NCI-H345 (cell line): ENCODE data around the gene TTYH3.
"Not testable (repeated sequence)": the region's sequence is repeated elsewhere in the genome, so short reads cannot be mapped to it uniquely, and the experiment has no call there.

Experiments used
- DNase-seq: peaks from one replicate; lab custom pipeline; 2025; lab: John Stamatoyannopoulos, UW

TTYH3 gene, protein sequence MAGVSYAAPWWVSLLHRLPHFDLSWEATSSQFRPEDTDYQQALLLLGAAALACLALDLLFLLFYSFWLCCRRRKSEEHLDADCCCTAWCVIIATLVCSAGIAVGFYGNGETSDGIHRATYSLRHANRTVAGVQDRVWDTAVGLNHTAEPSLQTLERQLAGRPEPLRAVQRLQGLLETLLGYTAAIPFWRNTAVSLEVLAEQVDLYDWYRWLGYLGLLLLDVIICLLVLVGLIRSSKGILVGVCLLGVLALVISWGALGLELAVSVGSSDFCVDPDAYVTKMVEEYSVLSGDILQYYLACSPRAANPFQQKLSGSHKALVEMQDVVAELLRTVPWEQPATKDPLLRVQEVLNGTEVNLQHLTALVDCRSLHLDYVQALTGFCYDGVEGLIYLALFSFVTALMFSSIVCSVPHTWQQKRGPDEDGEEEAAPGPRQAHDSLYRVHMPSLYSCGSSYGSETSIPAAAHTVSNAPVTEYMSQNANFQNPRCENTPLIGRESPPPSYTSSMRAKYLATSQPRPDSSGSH

DNA sequence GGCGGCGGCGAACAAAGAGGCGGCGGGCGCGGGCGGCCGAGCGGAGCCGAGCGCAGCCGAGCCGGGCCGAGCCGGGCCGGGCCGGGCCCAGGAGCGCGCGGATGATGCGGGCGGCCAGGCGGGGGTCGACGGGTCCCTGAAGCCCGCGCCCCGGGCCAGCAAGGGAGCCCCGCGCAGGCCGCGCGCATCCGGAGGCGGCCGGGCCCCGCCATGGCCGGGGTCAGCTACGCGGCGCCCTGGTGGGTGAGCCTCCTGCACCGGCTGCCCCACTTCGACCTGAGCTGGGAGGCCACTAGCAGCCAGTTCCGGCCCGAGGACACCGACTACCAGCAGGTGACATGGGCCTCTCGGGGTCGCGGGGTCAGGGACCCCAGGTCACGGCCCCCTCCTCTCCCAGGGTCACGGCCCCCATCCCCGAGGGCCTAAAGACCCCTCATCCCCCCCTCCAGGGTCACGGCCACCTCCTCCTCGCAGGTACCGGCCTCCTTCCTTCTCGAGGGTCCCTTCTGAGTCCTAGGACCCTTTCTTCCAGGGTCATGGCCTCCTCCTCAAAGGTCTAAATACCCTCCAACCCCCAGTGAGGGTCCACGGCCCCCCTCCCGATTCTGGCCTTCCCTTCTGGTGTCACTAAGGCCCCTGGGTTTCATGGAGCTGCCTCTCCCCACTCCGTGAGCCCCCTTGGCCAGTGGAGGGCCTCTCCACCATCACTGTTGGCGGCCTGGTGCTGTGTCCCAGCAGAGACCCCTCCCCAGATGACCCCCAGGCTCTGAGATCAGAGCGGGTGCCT, at the start of gene TTYH3:
TSS of gene TTYH3 (plus strand) at position 41 of the 787 bp plus-strand sequence. CDS start at position 211, 170 bp downstream.
- no peak for DNase-seq

DNA sequence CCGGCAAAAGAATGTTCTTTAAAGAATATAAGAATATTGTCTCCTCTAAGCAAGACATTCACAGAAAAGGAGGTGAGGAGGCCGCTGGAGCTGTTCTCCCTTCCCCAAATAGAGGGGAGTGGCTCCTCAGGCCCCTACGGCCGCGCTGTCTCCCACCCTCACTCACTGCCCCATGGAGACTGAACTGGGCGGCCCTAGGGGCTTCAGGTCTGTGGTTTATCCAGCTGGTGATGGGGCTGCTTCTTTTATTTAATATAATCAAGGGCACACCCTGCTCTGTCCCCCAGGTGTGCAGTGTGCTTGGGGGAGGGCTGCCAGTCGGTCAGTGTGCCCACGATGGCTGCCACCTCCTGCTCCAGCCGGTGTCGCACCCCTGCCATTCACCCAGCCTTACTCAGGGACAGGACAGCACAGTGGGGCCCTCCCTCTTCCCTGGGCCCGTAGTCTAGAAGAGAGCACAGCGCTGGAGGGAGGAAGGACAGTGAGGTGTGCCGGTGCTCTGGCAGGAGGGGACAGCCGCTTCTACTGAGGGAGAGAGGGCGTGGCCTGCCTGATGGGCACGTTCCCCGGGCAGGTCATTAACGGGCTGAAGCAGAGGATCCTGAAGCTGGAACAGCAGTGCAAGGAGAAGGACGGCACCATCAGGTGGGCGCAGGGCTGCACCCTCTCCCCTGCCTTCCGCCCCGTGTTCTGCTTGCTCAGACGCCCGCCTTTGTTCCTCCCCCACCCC, 49.6 kb upstream of the TTYH3 start:
- no peak for DNase-seq

DNA sequence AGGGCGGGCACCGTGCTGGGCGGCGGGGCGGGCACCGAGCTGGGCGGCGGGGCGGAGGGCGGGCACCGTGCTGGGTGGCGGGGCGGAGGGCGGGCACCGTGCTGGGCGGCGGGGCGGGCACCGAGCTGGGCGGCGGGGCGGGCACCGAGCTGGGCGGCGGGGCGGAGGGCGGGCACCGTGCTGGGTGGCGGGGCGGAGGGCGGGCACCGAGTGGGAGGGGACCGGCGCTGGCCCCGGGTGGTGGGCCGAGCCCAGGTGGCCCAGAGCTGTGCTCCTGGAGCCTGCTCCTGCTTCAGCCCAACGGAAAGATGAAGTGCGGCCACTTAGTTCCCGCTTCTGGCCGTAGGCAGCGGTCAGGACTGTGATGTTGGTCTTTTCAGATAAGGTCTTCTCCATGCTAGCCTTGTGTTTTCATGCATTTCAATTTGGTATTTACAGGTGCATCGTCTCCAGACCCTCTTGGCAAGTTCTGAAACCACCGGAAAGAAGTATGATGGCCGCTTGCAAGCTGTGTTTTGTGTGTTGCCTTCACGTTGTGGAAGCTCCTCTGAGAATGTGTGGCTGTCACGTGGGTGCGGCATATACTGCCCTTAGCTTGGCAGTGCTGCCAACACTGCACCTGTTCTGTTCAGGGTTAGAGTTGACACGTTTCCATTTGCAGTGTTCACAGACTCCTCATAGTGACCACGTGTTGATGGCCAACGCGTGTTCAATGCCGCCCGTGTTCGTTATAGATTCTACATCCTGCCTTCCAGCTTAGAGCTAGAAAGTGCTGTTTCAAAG, 47.8 kb upstream of the TTYH3 start:
- DNase-seq = no peak

DNA sequence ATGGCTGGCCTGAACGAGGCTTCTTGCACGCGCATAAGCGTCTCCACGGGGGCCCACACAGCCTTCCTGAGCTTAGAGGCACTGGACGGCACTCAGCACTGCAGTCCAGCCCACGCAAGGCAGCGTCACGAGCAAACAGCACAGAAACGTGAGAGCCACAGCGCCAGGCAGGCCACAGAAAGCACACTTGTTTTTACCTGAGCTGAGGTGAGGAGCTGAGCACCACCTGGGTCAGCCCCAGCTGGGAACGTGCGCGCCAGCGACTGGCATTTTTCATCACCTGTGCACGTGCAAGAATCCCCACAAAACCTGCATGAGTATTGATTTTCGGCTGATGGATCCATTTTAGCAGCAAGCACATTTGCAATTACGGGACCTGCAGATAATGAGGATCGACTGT, 46.3 kb upstream of the TTYH3 start:
- DNase-seq = no peak

DNA sequence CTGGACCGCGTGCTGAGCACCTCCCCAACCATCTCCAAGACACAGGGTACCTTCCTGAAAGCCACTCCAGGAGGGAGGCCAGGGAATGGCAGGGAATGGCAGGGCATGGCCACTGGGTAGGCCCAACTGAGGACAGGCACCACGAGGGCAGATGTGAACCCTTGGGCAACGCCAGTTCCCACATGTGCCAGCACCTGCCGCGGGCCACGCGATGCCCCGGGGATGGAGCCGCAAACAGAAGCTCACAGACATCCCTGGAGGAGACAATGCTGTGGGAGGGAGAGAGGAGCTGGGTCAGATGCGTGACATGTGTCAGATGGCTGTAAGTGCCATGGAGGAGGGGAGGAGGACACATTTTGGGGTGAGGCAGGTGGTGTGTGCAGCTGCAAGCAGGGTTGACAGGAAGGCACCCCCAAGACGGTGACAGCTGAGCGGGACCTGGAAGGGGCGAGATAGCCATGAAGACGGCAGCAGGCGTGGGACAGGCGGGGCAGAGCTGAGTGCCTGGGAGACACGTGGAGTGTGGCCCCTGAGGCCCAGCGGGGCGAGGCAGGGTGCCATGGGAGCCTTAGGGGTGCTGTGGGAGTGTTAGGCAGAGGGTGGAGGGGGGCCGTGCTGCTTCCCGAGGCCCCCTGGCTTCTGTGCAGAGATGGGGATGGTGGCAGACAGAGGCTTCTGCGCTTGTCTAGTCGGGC, 45.3 kb upstream of the TTYH3 start:
- no peak for DNase-seq

DNA sequence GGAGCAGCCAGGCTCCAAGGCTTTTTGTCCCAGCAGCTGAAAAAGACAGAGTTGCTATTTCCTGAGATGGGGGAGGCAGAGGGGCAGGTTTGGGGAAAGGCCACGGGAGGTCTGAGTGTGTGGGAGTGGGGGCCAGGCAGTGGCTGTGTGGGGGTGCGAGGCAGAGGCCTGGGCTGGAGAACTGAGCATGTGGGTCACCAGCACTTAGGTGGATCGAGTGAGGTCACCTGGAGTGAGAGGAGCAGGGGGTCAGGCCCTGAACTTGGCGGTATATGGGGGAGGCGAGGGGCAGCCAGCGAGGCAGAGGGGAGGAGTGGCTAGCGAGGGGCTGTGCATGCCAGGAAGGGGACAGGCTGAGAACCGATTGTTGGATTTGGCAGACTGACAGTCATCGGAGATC, 44.7 kb upstream of the TTYH3 start:
- DNase-seq = no peak

DNA sequence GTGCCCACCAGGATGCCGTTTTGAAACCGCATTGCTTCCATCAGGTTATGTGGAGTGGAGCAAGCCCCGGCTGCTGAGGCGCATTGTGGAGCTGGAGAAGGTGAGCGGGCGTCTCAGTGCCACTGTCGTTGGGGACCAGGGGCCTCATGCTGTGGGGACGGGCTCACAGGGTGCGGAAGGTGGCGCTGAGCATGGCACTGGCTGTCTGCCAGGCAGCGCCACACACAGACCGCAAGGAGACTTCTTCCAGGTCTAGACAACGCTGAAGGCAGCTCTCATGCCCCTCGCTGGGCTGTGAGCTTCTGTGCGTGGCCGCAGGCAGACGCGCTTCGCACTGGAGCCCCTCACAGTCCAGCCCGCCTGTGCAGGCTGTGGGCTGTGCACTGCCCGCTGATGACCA, 44.0 kb upstream of the TTYH3 start:
- DNase-seq = no peak

DNA sequence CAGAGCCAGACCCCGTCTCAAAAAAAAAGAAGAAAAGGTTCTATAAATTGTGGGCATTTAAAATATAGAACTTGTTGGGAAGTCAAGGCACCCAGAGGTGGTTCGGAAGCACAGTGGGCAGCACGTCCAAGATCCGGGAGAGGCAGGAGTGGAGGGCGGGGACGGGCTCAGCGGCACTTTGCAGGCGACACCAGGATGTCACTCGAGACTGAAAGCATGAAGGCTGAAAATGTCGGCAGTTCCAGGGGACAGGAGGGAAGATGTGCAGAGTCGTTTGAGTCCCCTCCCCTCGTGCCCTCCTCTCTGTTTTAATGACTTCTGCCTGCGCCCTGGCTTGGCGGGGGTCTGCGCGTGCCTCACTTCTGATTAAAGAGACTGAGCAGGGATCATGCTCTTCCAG, 42.4 kb upstream of the TTYH3 start:
- DNase-seq = no peak

DNA sequence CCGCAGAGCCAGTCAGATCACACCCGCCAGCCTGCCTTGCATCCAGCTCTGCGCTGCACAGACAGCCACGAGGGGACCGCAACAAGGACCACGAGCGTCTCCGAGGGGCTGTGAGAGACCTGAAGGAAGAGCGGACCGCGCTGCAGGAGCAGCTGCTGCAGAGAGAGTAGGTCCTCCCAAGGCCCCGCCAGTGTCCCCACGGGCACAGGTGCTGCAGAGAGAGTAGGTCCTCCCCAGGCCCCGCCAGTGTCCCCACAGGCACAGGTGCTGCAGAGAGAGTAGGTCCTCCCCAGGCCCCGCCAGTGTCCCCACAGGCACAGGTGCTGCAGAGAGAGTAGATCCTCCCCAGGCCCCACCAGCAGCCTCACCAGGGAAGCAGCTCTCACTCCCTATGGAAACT, 41.8 kb upstream of the TTYH3 start:
- DNase-seq = not testable (repeated sequence)

DNA sequence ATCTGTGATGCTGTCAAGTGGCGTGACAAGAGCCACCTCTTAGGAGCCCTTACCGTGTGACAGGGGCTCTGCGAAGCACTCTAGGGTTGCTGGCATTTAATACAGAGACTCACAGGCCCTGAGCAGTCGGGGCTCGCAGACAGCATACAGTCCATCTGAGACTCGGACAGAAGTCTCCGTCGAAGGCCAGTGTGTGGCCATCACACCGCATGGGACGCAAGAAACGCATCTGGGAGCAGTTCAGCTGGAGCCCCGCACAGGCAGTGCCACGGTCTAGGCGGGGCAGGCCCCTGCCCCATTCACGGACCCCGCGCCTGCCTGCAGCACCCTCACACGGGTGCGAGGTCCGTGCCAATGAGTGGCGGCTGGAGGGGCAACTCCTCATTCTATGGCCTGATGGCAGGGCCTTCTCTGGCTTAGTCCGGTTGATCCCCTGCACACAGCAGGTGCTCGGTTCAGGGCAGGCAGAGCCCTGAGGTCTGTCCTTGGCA, 39.4 kb upstream of the TTYH3 start:
- no peak for DNase-seq

DNA sequence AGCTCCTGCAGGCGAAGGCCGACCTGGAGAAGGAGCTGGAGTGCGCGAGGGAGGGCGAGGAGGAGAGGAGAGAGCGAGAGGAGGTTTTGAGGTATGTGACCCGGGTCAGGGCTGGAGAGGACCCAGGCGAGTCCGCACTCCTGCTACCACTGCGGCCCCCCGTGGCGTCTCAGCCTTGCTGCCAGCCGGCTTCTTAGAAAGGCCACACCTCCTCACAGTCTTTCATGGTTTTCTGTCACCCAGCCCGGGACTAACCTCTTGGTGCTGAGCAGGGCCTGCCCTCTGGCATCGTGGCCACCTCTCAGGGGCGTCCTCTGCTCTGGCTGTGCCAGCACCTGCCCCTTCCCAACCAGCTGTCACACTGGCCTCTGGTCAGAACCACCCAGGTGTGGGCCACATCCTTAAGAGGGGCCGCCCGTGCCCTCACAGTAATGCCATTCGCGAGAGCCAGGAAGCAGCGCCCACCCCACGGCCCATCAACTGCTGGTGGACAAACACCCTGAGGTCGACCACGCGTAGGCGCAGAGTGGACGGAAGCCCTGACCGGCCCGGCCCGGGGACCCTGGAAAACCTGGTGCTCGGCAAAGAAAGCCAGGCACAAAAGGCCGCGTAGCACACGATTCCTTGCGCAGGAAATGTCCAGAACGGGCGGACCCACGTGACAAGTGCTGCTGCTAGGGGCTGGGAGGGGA, 38.6 kb upstream of the TTYH3 start:
- no peak for DNase-seq

DNA sequence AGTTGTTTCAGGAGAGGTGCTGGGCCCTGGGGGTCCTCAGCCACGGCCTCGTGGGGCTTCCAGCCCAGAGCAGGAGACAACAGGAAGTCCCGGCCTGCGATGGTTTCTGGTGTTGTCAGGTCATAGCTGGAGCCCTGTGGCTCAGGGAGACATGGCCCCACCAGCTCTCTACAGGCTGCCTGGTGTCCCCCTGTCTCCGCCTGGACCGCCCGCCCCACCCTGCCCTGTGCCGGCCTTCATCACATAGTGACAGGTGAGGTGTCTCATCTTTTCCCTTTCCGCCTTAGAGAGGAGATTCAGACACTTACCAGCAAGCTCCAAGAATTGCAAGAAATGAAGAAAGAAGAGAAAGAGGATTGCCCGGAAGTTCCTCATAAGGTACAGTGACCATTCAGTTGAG, 37.2 kb upstream of the TTYH3 start:
- no peak for DNase-seq

DNA sequence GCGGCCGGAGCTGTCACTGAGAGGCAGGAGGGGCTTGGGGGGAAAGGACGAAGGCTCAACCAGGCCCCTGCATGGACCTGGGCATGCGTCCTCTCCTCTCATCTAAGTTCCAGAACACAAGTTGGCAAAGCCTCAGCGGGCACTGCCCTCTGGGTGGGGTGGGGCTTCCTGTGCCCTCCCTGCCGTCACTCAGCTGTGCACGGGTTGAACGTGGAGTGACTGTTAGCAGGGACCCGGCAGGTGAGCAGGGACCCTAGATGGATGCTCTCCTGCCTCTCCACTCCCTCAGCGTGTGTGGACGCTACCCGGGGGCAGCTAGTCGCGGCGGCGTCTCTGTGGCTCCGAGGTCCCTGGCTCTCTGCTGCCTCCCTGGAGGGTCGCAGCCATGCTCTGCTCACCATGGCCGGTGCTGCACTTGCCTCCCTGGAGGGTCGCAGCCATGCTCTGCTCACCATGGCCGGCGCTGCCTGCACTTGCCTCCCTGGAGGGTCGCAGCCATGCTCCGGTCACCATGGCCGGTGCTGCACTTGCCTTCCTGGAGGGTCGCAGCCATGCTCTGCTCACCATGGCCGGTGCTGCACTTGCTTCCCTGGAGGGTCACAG, 36.4 kb upstream of the TTYH3 start:
- DNase-seq = no peak

DNA sequence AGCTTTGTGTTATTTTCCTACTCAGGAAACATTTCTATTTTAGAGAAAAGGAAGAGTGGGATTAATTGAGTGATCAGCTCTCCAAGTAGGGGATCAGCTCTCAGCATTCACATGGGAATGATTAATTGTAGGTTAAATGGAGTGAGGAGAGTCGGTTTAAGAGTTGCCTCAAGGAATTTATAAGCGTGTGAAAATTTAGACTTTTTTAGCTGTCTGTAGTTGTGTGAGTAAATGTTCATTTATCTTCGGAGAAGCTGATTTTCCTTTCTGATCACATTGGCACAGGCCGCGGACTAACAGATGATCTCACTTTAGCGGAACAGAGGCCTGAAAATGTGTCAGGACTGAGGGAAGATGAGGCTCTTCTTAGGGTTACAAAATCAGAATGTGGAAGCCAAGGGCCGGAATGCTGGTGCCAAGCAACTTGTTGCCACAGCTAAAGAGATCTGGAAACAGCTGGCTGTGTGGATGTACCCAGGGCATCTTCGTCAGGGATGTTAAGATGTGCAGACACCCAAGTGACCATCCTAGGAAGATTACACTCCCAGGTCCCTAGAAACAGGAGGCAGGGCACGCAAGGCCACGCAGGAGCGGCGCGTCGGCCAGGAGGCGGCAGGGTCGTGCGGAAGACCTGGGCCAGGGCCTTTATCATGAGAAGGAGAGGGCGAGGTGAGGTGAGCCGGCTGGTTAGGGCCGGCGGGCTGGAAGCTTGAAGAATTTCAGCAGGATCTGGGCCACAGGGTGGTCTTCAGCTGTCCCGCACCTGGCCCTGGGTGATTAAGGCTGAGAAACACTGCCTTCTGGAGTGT, 35.1 kb upstream of the TTYH3 start:
- no peak for DNase-seq

DNA sequence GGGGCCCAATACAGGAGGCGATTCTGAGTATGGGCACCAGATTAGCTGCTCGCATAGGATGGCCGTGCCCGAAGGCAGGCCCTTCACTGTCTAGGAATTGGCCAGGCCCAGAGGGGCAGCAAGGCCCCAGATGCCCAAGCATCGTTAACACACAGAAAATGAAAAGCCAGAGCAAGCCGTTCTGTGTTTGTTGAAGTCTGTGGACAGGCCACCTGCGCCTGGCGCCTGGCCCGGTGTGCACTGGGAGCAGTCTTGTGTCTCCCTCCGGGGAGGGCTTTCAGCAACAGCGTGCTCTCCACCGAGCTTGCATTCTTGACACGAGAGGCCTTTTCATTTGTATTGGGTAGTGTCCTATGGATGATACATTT, 34.5 kb upstream of the TTYH3 start:
- DNase-seq = no peak

DNA sequence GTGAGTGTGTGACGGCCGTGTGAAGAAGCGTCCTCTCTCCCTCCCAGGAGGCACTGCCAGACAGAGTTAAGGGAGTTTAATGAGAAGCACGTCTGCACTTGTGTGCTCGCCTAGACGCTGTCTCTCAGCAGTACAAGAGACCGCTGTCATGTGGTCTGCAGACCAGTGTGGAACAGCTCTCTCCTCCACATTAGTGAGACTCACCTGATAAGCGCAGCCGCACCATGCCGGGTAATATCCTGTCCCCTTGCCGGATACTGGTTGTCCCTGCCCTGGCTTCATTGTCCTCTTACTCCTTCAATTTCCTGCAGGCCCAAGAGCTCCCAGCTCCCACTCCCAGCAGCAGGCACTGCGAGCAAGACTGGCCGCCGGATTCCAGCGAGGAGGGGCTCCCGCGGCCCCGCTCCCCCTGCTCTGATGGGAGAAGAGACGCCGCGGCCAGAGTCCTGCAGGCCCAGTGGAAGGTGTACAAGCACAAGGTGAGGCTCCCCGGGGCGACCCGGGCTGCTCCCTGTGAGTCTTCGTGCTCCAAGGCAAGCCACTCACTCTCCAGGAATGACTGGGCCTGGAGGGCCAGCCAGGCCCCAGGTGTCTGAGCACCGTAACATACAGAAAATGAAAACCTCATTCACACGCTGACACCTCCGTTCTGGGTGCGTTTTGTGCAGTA, 33.5 kb upstream of the TTYH3 start:
- no peak for DNase-seq

DNA sequence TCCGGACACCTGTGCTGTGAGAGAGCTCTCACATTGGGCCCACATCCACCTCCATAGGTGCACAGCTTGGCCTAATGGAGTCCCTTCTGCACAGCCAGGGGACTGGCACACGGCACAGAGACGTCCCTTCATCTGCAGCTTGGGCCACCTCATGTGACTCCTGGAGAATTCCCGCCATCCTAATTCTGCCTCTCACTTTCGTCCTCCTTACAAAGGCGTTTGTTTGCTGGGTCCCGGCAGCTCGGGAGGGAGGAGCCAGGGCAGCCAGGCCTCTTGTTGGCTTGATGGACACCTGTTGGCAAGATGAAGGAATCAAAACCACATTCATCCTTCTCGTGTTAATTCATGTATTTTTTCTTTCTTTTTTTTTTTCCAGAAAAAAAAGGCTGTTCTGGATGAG, 30.7 kb upstream of the TTYH3 start:
- DNase-seq = no peak

DNA sequence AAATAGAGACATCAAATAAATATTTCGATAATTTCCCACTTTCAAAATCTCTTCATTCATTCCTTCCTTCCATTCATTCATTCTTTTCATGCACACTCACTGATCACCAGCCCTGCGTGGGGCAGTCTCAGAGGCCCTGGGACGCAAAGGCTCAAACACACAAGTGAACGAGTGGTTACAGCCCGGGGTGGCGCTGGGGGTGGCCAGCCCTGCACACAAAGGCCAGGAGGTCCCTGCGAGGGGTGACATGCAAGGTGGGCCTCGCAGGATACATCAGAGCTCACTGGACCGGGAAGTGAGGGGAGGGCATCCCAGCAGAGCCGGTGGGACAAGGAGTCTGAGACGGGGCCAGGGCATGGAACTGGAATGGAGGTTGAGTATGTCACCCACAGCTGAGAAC, 29.9 kb upstream of the TTYH3 start:
- no peak for DNase-seq
